Islet precursor cell (in vitro differentiated cells): ENCODE measurements around the gene RAMP2.
"Not testable (repeated sequence)": the region's sequence is repeated elsewhere in the genome, so short reads cannot be mapped to it uniquely, and the experiment has no call there.

Experiments
- DNase-seq: peaks from one replicate; pipeline ENCODE4 v3.0.0-alpha.2; 2018

The RAMP2 gene

DNA sequence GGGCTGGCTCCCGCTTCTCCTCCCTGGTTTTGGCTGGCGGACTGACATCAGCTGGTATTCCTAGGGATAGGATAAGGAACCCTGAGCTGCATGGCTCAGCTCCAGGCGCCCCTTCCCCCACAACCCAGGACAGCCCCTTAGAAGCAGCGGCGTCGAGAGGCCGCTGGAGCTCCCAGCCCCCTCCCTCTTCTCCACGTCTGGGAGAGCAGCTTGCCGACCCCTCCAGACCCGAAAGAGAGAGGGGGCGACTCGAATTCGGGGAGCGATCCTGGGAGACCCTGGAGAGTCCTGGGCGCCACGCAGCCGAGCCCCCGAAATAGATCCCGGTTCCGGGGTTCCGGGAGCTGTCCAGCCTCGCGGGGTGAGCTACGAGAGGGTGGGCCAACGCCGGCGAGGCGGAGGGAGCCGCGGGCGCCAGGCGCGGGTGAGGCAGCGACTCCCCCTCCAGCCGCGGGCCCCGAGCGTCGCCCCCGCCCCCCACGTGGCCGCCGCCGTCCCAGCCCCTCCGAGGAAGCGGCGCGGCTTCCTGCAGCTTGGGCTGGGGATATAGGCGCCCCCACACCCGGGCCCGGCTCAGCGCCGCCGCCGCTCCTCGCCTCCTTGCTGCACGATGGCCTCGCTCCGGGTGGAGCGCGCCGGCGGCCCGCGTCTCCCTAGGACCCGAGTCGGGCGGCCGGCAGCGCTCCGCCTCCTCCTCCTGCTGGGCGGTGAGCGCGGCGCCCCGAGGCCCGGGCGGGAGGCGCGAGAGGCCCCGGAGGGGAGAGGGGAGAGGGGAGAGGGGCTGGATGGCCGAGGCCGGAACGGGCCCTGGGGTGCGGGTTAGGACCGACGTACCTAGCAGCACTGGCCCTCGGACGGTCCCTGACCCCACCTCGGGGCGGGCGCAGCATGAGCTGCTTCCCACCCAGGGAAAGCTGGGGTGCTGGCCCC is at the start of gene RAMP2:
Gene RAMP2, plus strand, starts transcription at position 576 of the 930 bp plus-strand sequence. Its CDS starts 35 bp downstream, at position 611.
- DNase-seq: peak; percentile 70

DNA sequence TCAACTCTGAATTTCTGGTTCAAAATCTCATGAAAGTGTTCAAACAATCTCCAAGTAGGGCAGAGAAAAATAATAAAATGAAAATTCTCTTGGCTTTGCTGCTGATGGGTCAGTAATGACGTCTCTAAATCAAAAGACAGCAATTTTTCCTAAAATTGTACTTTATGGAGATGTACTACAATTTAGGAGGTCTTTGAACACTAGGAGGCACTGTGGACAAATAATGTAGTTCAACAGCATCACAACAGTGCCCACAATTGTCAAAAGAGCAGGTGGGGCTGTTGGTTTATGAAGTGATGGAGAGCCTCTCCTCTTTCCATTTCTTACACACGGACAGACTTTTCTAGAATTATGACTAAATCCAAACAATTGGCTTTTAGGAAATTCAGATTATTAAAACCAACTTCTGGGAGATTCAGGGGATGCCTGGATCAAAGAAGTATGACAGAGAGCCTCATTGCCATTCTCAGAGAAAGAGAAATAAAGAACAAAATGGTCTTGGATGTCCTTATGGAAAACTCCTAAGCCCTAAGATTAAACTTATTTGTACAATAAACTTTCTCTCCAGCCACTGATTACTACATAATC is 39.9 kb upstream of the RAMP2 start:
- no peak for DNase-seq

- DNase-seq: no peak
Measured at GRCh38 chr17:42723636-42724035, 37.4 kb upstream of the RAMP2 start.

- no peak for DNase-seq
Measured at GRCh38 chr17:42725143-42725542, 35.9 kb upstream of the RAMP2 start.

DNA sequence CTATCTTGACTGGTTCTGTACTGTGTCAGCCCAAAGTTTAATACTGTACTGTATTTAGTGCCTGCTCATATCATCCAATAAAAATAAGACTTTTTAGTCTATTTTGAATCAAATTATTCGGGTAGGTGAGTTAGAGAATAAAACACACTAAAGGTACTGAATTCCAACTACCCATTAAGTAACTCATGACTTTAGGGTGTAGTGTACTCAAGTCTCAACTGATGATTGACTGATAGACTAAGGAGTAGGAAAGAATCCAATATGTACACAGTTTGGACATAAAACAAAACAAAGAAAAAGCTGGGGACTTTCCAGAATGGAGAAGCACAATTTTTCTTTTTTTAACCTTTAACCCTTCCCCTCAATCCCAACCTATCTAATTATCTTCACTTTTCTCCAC is 20.3 kb upstream of the RAMP2 start:
- DNase-seq: no peak

DNA sequence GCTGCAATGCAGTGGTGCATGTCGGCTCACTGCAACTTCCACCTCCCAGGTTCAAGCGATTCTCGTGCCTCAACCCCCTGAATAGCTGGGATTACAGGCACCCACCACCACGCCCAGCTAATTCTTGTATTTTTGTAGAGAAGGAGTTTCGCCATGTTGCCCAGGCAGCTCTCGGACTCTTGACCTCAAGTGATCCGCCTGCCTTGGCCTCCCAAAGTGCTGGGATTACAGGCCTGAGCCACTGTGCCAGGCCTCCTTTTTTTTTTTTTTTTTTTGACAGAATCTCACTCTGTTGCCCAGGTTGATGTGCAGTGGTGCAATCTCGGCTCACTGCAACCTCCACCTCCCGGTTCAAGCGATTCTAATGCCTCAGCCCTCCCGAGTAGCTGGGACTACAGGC is 18.1 kb upstream of the RAMP2 start:
- DNase-seq: not testable (repeated sequence)

- no peak for DNase-seq
Measured at GRCh38 chr17:42743595-42744282, 17.3 kb upstream of the RAMP2 start.

GRCh38 chr17:42744283-42744805 is 16.7 kb upstream of the RAMP2 start:
- peak; percentile 94 for DNase-seq

GRCh38 chr17:42744806-42745617 is 16.0 kb upstream of the RAMP2 start, which contains the start of gene EZH1:
Gene EZH1 (minus strand): TSS chr17:42745040. CDS start chr17:42728941, 16,099 bp downstream.
- DNase-seq: peak; percentile 98

DNA sequence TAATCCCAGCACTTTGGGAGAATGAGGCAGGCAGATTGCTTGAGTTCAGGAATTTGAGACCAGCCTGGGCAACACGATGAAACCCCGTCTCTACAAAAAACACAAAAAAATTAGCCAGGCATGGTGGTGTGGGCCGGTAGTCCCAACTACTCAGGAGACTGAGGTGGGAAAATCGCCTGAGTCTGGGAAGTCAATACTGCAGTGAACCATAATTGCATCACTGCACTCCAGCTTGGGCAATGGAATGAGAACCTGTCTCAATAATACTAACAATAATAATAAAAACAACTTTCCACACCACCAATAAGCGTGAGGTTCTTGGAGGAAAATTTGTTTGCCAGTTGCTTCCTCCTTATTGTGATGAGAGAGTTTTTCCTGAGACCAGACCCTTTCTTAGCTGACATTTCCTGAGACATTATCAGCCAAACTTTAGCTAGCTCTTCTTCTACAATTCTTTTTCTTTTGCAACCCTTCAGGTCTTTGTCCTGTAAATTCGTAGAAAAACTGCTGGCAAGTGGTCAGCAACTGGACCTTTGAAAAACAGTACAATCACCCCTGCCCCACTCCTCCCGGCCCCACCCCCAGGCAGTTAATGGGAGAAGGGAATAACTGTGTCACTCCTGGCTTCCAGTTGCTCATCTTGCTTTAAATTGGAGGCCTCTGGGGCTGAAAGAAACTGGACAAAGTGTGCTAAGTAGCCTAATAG is 12.7 kb upstream of the RAMP2 start:
- no peak for DNase-seq

- DNase-seq: no peak
Measured at GRCh38 chr17:42748908-42749798, 11.9 kb upstream of the RAMP2 start.

DNA sequence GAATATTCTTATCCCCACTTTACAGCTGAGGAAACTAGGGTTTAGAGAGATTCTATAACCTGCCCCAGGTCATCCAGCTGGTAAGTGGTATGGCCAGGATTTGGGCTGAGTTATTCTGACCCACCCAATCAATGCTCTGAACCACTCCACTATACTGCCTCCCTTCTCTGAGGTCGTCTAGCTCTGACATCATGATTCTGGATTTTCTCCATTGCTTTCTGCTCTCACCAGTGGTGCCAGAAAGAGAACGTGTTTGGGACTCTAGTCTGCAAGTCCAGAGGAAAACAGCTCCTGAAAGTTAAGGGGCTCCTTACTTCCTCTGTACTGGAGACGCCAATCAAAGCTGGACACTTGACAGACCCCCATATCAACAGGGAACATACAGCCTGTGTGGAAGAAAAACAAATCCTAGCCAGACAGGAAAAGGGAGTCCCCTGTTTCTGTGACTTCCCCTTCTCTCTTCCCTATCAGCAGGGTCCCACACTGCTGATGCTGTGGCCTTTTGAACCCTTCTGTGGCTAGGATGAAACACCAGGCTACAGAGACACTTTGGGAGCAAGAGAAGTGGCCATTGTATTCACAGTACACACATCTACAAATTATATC is 10.2 kb upstream of the RAMP2 start:
- no peak for DNase-seq

GRCh38 chr17:42751628-42752027 is 9.4 kb upstream of the RAMP2 start:
- DNase-seq: no peak

GRCh38 chr17:42754782-42755181 is 6.2 kb upstream of the RAMP2 start:
- DNase-seq: no peak

DNA sequence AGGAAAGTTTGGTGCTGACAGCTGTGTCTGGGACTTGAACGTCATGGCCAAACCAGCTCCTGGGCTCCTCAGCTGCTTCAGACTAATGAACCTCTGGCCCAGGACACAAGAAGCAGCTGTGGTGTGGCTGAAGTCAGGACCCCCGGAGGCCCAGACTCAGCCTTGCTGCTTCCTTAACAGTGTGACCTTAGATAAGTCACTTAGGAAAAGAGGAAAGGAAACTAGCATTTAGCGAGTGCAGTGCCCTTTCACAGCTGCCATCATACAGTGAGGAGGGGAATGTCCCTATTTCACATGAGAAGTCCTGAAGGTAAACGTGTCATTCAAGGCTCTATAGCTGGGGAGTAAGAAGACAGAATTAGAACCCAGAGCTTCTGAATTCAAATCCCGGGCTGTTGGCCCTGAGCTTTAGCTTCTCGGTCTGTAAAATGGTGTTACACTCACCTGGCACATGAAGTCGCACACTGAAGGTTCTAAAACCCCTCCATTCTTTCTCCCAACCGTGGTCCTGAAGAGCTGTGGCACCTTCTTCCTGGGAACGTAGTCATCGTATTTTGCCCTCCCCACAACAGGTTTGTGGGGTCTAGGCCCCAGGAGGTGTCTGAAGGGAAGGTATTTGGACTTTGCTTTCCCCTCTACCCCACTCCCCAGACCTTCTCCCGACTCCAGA is 910 bp upstream of the RAMP2 start:
- DNase-seq: no peak

DNA sequence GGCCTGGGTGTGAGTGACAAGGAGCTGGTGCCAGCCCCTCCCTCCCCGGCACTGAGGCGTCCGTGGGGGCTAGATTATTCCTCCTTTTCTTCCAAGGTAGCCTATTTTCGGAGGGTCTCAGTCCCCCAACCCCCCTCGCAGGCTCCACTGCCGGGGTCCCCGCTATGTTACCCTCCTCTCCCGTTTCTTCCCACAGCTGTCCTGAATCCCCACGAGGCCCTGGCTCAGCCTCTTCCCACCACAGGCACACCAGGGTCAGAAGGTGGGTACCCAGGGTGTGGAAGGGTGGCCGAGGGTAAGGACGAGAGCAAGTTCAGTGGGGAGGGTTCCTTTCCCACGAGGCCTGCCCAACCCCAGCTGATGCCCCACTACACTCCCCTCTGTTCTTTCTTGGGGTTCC is 611 bp downstream of the RAMP2 start:
- DNase-seq: no peak

GRCh38 chr17:42766124-42766523 is 5.1 kb downstream of the RAMP2 start:
- no peak for DNase-seq

- no peak for DNase-seq
Measured at GRCh38 chr17:42767512-42767911, 6.5 kb downstream of the RAMP2 start.

- not testable (repeated sequence) for DNase-seq
Measured at GRCh38 chr17:42768006-42768405, 7.0 kb downstream of the RAMP2 start.

DNA sequence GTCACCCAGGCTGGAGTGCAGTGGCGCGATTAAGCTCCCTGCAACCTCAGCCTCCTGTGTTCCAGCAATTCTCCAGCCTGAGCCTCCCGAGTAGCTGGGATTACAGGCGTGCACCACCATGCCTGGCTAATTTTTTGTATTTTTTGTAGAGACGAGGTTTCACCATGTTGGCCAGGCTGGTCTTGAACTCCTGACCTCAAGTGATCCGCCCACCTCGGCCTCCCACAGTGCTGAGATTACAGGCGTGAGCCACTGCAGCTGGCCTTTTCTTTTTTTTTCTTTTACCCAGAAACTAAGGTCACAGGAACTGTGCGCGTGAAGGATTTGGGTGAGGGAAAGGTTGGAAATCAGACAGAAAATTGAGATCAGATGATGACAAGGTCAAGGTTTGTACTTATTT is 8.9 kb downstream of the RAMP2 start:
- not testable (repeated sequence) for DNase-seq
